Thyroid gland (tissue), 4 donors: ENCODE data around the gene FAM222B. TPM values are rescaled to one million over a fixed set of nuclear protein-coding genes. Genes with fewer than 3 reads are reported as not detected.

Source experiments
- DNase-seq, 2 donors: peaks; one replicate each; pipeline ENCODE4 v3.0.0-alpha.2; 2019
- H3K27ac ChIP-seq, 3 donors: fragments of 200-600 bp; sonication (generic); 1 replicate in 2 of 3; 2 replicates in 1 of 3; pipeline ENCODE4 v1.5.1; 2016 to 2019; ENCODE audit warnings: mild to moderate bottlenecking in 1 of 3, moderate library complexity in 1 of 3
- H3K27me3 ChIP-seq: fragments of 200-600 bp; sonication (generic); one replicate; pipeline ENCODE4 v1.5.1; 2019
- H3K36me3 ChIP-seq, 2 donors: fragments of 200-600 bp; sonication (generic); one replicate each; pipeline ENCODE4 v1.5.1; 2016 to 2019
- H3K4me1 ChIP-seq, 2 donors: fragments of 200-600 bp; sonication (generic); one replicate each; pipeline ENCODE4 v1.5.1; 2017 to 2019
- H3K4me3 ChIP-seq, 3 donors: fragments of 200-600 bp; sonication (generic); replicated peaks in 1 of 3; 1 replicate in 2 of 3; 2 replicates in 1 of 3; pipeline ENCODE4 v1.5.1; 2016; ENCODE audit warnings: mild to moderate bottlenecking in 1 of 3
- H3K9me3 ChIP-seq: fragments of 200-600 bp; sonication (generic); one replicate; pipeline ENCODE4 v1.5.1; 2017
- CTCF ChIP-seq, 6 experiments: fragments of 200-600 bp in 3 of 6; fragments of 450-650 bp in 3 of 6; sonication (generic) in 3 of 6; IDR thresholded peaks; one replicate each; pipeline ENCODE4 v1.5.1; 2016 to 2019; ENCODE audit warnings: antibody characterized with exemption in 6 of 6, mild to moderate bottlenecking in 2 of 6, inconsistent platforms in 1 of 6, moderate library complexity in 1 of 6
- POLR2A ChIP-seq, 2 donors: fragments of 450-650 bp; IDR thresholded peaks; one replicate each; pipeline ENCODE4 v1.6.1; 2017; ENCODE audit warnings: antibody characterized with exemption in 2 of 2, mild to moderate bottlenecking in 2 of 2, moderate library complexity in 1 of 2
- WGBS, 2 donors: methylation state at CpG; one replicate each; pipeline ENCODE4 v1.1.5; 2017; 5-methylcytosine and 5-hydroxymethylcytosine counted together
- intact Hi-C: fragments of 100-400 bp; cut with DNase I; formaldehyde crosslinking; loops from one replicate; pipeline ENCODE4 v1.15.1; 2023
- total RNA-seq, 4 donors: library from RNA; depleted of rRNA; stranded (reverse); fragments of >200 nt; gene quantifications; one replicate each; pipeline ENCODE4 v1.2.3, GENCODE V29; 2016

Gene FAM222B
- total RNA-seq, 4 donors from 2014 or later: 14.1 to 22.6 (median 15.8) TPM

- TF ChIP-seq CTCF (IDR thresholded peaks at IDR 0.05) (no peak), POLR2A (IDR thresholded peaks at IDR 0.05) (no peak)
- no peak for DNase-seq
- WGBS, 2 donors: 85 to 95% methylated on average over 2 to 3 of the region's 3 CpGs
- Histone ChIP-seq H3K27me3 (no peaks in the 10 kb centered on the region), H3K27ac (no peak overlapping the region), H3K9me3 (no peaks in the 10 kb centered on the region), H3K36me3 (peaks cover 13% of the 10 kb centered on the region in 2 donors), H3K4me3 (no peak overlapping the region), H3K4me1 (peaks cover 25 to 33% of the 10 kb centered on the region in 2 donors)
- intact Hi-C loops: no loop called here
Measured at GRCh38 chr17:28714281-28714680, 128.3 kb downstream of the FAM222B start.

GRCh38 chr17:28712705-28713415 lies 129.7 kb downstream of the FAM222B start:
- H3K27ac ChIP-seq: no peak overlapping the region
- WGBS, 2 donors: 81 to 89% methylated on average over 7 of the region's 7 CpGs
- H3K4me1 ChIP-seq: peaks cover 15 to 20% of the 10 kb centered on the region in 2 donors

DNA sequence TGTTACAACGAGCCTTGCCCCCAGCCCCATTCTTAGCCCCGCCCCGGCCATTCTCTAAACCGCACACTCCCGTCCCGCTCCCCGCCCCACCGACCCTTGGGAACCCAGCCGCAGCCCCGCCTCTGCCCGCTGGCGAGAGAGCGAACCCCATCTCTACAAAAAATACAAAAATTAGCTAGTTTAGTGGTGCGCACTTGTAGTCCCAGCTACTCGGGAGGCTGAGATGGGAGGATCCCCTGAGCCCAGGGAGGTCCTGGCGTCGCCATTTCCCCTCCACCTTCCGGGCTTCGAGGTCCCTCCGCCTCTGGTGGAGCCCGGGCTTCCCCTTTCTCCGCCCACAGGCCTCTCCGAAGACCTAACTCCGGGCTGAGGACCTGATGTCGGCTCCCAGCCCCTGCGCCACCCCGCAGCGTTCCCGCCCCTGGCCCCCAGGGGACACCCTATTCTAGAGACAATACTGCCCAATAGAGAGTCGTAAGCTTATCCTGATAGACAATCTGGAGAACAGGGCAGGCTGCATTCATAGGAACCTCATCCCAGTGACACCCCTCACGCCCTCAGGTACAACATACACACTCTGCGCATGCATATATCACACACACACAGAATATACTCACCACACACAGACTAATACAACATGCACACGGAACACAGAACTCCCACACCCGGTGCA lies 130.4 kb downstream of the FAM222B start:
- 58 to 59% methylated on average over 33 to 34 of the region's 34 CpGs for whole genome bisulfite sequencing, 2 donors
- Histone ChIP-seq H3K27ac (peak overlapping the region in 2 of 3 donors; percentile 78 to 83), H3K9me3 (no peaks in the 10 kb centered on the region), H3K4me3 (peak overlapping the region in 1 of 3 donors; percentile 48), H3K36me3 (peaks cover 13% of the 10 kb centered on the region in 2 donors), H3K27me3 (no peaks in the 10 kb centered on the region), H3K4me1 (peaks cover 14 to 20% of the 10 kb centered on the region in 2 donors)
- no peak for DNase-seq
- TF ChIP-seq CTCF (IDR thresholded peaks at IDR 0.05) (no peak), POLR2A (IDR thresholded peaks at IDR 0.05) (no peak)
- intact Hi-C loops: no loop called here

More at GRCh38 chr17:28712705-28713415, 129.7 kb downstream of the FAM222B start:
- TF ChIP-seq CTCF (IDR thresholded peaks at IDR 0.05) (no peak), POLR2A (IDR thresholded peaks at IDR 0.05) (no peak)
- H3K27me3 ChIP-seq: no peaks in the 10 kb centered on the region
- H3K9me3 ChIP-seq: no peaks in the 10 kb centered on the region
- H3K36me3 ChIP-seq: peaks cover 13% of the 10 kb centered on the region in 2 donors
- no peak overlapping the region for H3K4me3 ChIP-seq
- intact Hi-C loops: no loop called here
- DNase-seq: no peak

- H3K27ac ChIP-seq: peak within 1 kb of the TSS; percentile 73 to 83 (median 78)
- DNase-seq: no peak
- peak within 1 kb of the TSS in 2 of 3 donors; percentile 16 to 48 for H3K4me3 ChIP-seq
- H3K4me1 ChIP-seq: peaks cover 9 to 18% of the 10 kb centered on the region in 2 donors
- TF ChIP-seq POLR2A (IDR thresholded peaks at IDR 0.05) (no peak), CTCF (IDR thresholded peaks at IDR 0.05) (no peak)
- intact Hi-C loops: no loop called here
- H3K27me3 ChIP-seq: no peaks in the 10 kb centered on the region
- H3K9me3 ChIP-seq: no peaks in the 10 kb centered on the region
- WGBS, 2 donors: 7 to 15% methylated on average over 12 to 19 of the region's 20 CpGs
- peaks cover 13% of the 10 kb centered on the region in 2 donors for H3K36me3 ChIP-seq
Measured at GRCh38 chr17:28711723-28712031, 130.9 kb downstream of the FAM222B start, which contains the start of gene PROCA1. Gene PROCA1 (minus strand): TSS chr17:28711888. CDS start chr17:28711660, 228 bp downstream.
